Cardiac fibroblast (primary cell): ENCODE results near the gene IFT27.
"Not testable (repeated sequence)": the region's sequence is repeated elsewhere in the genome, so short reads cannot be mapped to it uniquely, and the experiment has no call there.

Source experiments
- DNase-seq, 2 donors: peaks; one replicate each; pipeline versions ENCODE4 v3.0.0 to v3.0.0-alpha.2; 2010; ENCODE audit warnings: low read depth in 2 of 2
- H3K4me3 ChIP-seq, 2 donors: replicated peaks in 1 of 2; 1 replicate in 1 of 2; 2 replicates in 1 of 2; pipeline ENCODE4 v1.5.1; 2011; ENCODE audit warnings: low read depth in 2 of 2, low read length in 2 of 2, mild to moderate bottlenecking in 2 of 2, moderate library complexity in 1 of 2
- TF ChIP-seq, protein P1 (sequence below): IDR thresholded peaks from one replicate; pipeline ENCODE4 v1.5.1; 2011; ENCODE audit warnings: low read depth, mild to moderate bottlenecking, low read length, inconsistent platforms

Gene IFT27

DNA sequence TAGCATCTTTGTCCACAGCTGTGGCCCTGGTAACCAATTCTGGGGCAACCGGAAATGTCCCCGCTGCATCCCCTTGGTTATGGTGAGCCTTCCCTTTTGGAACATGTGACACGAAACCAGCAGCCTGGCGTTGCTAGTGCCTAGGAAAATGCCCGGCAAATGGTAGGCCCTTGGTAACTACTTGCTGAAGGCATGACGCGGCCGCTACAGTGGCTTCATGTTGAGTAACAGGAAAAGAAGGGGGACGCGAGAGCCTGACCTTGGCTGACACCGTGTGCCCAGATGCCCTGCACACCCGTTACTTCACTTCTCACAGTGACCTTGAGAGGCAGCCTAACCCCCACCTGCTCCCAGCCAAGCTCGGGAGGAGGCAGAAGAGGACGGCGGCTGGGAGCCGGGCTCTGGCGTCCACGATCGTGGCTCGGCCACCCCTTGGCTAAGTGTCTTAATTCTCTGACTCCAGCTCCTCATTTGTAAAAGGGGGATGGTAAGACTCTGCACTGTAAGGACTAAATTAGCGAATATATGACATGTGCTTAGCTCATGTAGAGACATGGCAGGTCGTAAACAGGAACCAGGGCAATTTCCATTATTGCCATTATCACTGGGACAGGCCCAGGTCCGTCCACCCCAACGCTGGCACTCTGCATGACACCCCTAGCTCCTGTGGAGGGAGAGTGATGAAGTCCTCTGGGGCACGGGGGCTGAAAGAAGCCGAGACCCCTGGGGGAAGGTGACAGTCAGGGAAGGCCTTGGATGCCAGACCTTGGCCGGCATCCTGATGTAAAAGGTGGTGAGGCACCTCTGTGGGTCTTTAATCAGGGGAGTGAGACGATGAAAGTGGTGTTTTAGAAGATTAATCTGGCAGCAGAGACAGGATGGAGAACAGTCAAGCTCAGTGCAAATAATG lies 18.9 kb downstream of the IFT27 start:
- DNase-seq: no peak
- TF ChIP-seq, protein P1, sequence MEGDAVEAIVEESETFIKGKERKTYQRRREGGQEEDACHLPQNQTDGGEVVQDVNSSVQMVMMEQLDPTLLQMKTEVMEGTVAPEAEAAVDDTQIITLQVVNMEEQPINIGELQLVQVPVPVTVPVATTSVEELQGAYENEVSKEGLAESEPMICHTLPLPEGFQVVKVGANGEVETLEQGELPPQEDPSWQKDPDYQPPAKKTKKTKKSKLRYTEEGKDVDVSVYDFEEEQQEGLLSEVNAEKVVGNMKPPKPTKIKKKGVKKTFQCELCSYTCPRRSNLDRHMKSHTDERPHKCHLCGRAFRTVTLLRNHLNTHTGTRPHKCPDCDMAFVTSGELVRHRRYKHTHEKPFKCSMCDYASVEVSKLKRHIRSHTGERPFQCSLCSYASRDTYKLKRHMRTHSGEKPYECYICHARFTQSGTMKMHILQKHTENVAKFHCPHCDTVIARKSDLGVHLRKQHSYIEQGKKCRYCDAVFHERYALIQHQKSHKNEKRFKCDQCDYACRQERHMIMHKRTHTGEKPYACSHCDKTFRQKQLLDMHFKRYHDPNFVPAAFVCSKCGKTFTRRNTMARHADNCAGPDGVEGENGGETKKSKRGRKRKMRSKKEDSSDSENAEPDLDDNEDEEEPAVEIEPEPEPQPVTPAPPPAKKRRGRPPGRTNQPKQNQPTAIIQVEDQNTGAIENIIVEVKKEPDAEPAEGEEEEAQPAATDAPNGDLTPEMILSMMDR: no peak
- H3K4me3 ChIP-seq: no peak overlapping the region

DNA sequence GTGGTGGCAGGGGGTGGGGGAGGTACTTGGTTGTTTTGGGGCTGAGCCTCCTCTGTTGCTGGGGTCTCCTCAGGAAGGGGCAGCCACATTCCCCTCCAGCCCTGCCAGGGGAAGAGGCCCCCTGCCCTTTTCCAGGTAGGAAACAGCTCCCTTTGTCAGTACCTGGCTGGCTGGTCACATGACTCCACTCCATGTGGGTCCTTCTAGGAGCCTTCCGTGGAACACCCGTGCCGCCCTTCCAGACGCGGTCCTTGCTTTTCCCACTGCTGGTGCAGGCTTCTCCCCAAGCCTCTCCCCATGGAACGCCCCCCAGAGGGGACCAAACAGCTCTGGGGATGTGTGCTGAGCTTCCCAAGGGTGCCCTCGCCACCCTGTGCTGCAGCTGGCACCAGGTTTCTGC lies 19.9 kb downstream of the IFT27 start:
- H3K4me3 ChIP-seq: no peak overlapping the region
- TF ChIP-seq, protein P1: no peak
- DNase-seq: no peak

DNA sequence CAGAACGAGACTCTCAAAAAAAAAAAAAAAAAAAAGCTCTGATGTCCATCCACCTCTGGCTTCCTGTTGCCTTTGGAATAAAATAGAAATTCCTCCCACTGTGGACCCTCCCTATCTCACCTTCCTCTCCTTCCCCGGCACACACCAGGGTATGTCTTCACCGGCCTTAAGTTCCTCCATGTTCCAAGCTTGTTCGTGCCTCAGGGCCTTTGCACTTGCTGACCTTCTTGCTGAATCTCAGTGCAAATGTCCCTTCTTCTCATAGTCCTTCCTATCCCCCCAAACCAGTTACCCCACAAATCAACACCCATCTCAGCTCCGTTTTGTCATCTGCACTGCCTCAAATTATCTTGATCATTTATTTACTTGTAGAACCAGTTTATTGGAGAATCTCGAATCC lies 20.6 kb downstream of the IFT27 start:
- no peak for DNase-seq
- H3K4me3 ChIP-seq: no peak overlapping the region
- TF ChIP-seq, protein P1: no peak

DNA sequence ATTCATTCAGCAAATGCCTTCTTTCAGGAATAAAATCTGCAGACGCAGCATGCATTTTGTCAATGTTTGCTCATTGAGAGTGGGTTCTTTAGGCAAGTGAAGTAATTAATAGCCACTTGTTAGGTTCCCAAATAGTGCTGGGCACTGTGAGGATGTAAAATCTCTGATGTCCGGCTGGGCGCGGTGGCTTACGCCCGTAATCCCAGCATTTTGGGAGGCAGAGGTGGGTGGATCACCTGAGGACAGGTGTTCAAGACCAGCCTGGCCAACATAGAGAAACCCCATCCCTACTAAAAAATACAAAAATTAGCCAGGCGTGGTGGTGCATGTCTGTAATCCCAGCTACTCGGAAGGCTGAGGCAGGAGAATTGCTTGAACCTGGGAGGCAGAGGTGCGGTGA lies 21.0 kb downstream of the IFT27 start:
- not testable (repeated sequence) for DNase-seq, H3K4me3 ChIP-seq

DNA sequence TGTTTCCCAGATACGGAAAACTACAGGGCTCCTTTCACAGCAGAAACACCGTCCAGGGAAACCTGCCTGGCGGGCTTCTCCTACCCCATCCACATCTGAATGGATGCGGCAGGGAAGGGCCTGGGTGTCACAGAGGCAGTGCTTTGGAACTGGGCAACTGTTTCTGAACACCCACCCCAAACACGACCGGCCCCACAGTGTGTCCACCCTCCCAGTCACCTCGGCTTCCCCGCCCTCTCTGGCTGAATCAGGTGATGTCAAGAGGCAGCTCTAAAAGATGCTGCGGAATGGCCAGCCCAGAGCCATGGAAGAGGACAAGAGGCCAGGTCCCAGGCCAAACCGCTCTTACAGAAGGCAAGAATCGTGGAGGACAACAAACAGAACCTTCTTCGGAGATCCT lies 22.0 kb downstream of the IFT27 start:
- H3K4me3 ChIP-seq: no peak overlapping the region
- TF ChIP-seq, protein P1: no peak
- no peak for DNase-seq

DNA sequence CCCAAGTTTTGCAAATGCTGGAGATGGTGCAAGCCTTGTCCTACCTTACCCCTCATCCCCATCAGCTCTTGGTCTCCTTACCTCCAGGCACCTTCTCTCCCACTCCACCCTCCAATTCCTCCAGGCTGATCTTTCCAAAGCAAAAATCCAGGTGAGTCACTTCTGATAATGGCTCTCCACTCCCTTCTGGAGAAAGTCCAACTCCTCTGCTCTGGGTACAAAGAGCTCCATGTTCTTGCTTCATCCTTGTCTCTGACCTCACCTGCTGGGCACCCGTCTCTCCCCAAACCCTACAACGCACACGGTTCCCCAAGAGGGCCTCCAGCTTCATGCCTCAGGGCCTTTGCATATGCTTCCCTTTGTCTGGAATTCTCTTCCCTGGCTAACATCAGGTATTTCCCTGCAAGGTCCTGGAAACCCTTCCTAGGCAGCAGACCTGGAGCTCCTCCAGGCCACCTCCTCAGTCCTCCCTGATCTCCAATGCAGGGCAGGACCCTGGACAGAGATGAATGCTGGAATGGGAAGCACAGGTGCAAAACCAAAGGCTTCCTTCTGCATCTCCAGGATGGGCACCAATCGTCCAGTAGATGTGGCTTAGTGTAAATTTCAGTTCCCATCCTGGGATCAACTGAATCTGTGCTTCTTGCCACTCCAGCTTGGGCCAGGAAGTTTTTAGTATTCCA lies 22.7 kb downstream of the IFT27 start:
- TF ChIP-seq, protein P1: no peak
- no peak overlapping the region for H3K4me3 ChIP-seq
- DNase-seq: no peak

DNA sequence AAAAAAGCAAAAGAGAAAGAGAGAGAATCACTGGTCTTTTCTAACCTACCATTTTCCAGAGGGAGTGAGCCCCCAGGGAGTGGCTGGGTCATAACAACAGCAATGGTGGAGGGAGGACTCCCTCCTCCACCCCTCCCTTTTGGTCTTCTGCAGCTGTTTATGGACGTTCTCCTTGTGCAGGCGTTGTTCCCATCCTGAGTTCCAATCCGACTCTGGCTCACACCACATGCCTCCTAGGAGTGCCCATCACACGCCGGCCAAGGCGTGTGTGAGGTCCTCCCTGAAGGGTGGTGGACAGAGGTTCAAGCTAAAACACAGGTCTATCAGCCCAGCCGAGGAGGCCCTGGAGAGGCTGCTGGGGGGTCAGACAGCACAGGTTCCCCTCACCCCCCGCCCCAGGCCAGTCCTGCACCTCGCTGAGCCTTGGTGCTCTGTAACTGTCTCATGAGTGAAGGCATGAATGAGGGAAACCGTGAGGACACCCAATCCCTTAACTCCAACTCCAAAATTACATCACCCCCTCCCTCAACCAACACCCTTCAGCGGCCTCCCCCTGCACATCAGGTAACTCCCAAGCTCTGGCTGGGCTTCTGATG lies 29.4 kb downstream of the IFT27 start:
- H3K4me3 ChIP-seq: no peak overlapping the region
- DNase-seq: no peak
- TF ChIP-seq, protein P1: no peak
